ENCODE measurements around the gene C9.

Gene C9

DNA sequence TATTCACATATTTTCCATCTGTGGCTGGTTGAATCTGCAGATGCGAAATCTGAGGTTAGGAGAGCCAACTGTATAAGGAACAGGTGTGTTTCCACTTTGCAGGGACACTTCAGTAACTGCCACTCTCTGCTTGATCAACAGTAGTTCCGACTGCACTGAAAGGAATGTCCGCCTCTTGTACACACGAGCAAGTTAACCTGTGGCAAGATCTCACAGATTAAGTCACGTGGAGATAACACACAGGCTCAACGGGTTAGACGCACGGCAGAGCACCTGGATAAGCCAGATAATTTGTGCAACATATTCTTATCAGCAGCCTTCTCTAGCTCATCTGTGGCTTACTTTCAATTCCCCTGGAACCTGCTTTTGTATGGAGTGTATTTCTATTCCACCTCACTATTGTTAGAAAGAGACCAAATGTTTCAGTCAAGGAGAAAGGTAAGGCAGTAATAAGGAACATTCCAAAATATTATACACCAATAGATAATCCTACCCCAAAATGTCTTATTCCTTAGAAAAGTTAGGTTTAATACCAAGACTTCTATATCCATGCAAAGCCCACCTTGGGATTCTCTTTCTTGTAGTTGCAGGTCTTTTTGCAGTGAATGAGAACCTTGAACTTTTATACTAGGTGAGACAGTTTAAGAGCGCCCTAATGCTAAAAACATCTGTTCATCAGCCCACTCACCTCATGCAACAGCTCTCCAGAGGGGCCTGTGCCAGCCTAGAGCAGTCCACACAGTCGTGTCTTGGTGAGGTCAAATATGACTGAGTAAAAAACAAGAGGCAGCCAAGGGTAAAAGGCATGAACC, 6.5 kb upstream of the C9 start:
- no peak overlapping the region for H3K4me3 ChIP-seq (ENCODE audit: insufficient read length, low read depth)
- no peaks in the 10 kb centered on the region for H3K4me1 ChIP-seq (ENCODE audit: insufficient read depth, insufficient read length)
- DNase-seq (ENCODE audit: low read depth, low spot score), result no peak
- no peaks in the 10 kb centered on the region for H3K9me3 ChIP-seq (ENCODE audit: insufficient read depth, low read length)
- H3K27me3 ChIP-seq (ENCODE audit: insufficient read depth, insufficient read length), result no peaks in the 10 kb centered on the region
- H3K36me3 ChIP-seq (ENCODE audit: insufficient read depth, insufficient read length, low read length), result peaks cover 11% of the 10 kb centered on the region
- H3K9ac ChIP-seq (ENCODE audit: insufficient read length, low read depth), result no peak overlapping the region
- TF ChIP-seq ZNF274 (IDR thresholded peaks at IDR 0.05; ENCODE audit: low read depth, low read length) (no peak), SUZ12 (IDR thresholded peaks at IDR 0.05; ENCODE audit: extremely low read depth, insufficient read depth, insufficient read length) (no peak), YY1 (IDR thresholded peaks at IDR 0.05; ENCODE audit: insufficient read depth, insufficient read length) (no peak)

DNA sequence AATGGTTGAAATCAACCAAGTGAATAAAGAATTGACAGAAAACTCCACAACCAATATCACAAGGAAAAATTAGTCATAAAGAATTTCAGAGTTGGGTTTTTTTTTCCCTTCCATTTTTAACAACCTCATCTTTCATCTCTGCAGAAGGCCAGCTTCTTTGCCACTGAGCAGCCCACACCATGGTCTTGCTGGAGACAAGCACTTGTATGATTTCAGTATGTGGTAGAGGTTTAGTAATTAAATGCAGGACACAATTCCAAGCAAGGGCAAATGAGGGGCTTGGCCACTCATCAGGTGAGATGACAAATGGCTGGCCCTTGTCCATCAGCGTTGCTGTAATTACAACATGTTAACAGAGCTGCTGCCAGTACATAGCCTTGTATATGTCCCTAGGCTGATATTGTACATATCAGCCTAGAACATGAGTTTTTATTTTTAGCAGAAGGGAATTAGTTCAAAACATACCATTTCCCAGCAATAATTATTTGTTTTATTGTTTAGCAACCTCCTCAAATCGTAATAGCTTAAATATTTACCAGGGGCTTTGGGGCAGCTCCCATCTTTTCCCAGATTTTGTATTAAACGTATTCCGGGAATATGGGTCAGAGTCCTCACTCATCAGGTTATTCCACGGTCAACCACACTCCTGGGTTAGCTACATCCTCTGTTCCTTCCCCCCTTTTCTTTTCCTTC, 5.0 kb upstream of the C9 start:
- no peaks in the 10 kb centered on the region for H3K4me1 ChIP-seq (ENCODE audit: insufficient read depth, insufficient read length)
- no peaks in the 10 kb centered on the region for H3K9me3 ChIP-seq (ENCODE audit: insufficient read depth, low read length)
- no peak overlapping the region for H3K4me3 ChIP-seq (ENCODE audit: insufficient read length, low read depth)
- no peak for DNase-seq (ENCODE audit: low read depth, low spot score)
- H3K9ac ChIP-seq (ENCODE audit: insufficient read length, low read depth), result no peak overlapping the region
- no peaks in the 10 kb centered on the region for H3K27me3 ChIP-seq (ENCODE audit: insufficient read depth, insufficient read length)
- TF ChIP-seq ZNF274 (IDR thresholded peaks at IDR 0.05; ENCODE audit: low read depth, low read length) (no peak), YY1 (IDR thresholded peaks at IDR 0.05; ENCODE audit: insufficient read depth, insufficient read length) (no peak), SUZ12 (IDR thresholded peaks at IDR 0.05; ENCODE audit: extremely low read depth, insufficient read depth, insufficient read length) (no peak)
- peaks cover 11% of the 10 kb centered on the region for H3K36me3 ChIP-seq (ENCODE audit: insufficient read depth, insufficient read length, low read length)

DNA sequence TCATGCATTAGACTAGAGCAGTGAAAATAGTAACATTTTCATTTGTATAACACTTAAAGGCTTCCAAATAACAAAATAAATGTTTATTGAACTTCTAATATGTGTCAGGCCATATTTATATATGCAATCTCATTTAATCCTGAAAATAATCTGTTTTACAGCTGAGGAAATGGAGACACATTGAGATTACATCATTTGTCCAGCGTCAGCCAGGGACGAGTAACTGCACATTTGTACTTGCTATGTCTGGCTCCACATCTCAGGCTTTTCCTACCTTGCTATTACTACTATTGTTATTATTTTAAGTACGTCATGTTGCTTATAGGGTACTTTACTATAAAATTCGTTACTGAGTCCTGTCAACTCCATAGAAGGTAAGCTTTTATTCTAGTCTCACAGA, 3.8 kb upstream of the C9 start:
- Histone ChIP-seq H3K9ac (ENCODE audit: insufficient read length, low read depth) (no peak overlapping the region), H3K36me3 (ENCODE audit: insufficient read depth, insufficient read length, low read length) (peaks cover 11% of the 10 kb centered on the region), H3K27me3 (ENCODE audit: insufficient read depth, insufficient read length) (no peaks in the 10 kb centered on the region), H3K4me3 (ENCODE audit: insufficient read length, low read depth) (no peak overlapping the region), H3K4me1 (ENCODE audit: insufficient read depth, insufficient read length) (no peaks in the 10 kb centered on the region), H3K9me3 (ENCODE audit: insufficient read depth, low read length) (no peaks in the 10 kb centered on the region)
- DNase-seq (ENCODE audit: low read depth, low spot score), result no peak
- TF ChIP-seq SUZ12 (IDR thresholded peaks at IDR 0.05; ENCODE audit: extremely low read depth, insufficient read depth, insufficient read length) (no peak), ZNF274 (IDR thresholded peaks at IDR 0.05; ENCODE audit: low read depth, low read length) (no peak), YY1 (IDR thresholded peaks at IDR 0.05; ENCODE audit: insufficient read depth, insufficient read length) (no peak)

GRCh38 chr5:39367711-39368110, 3.4 kb upstream of the C9 start:
- no peaks in the 10 kb centered on the region for H3K9me3 ChIP-seq (ENCODE audit: insufficient read depth, low read length)
- no peak for DNase-seq (ENCODE audit: low read depth, low spot score)
- no peak overlapping the region for H3K4me3 ChIP-seq (ENCODE audit: insufficient read length, low read depth)
- no peaks in the 10 kb centered on the region for H3K4me1 ChIP-seq (ENCODE audit: insufficient read depth, insufficient read length)
- H3K27me3 ChIP-seq (ENCODE audit: insufficient read depth, insufficient read length), result no peaks in the 10 kb centered on the region
- TF ChIP-seq ZNF274 (IDR thresholded peaks at IDR 0.05; ENCODE audit: low read depth, low read length), result no peak
- H3K36me3 ChIP-seq (ENCODE audit: insufficient read depth, insufficient read length, low read length), result peaks cover 9% of the 10 kb centered on the region
- no peak overlapping the region for H3K9ac ChIP-seq (ENCODE audit: insufficient read length, low read depth)

DNA sequence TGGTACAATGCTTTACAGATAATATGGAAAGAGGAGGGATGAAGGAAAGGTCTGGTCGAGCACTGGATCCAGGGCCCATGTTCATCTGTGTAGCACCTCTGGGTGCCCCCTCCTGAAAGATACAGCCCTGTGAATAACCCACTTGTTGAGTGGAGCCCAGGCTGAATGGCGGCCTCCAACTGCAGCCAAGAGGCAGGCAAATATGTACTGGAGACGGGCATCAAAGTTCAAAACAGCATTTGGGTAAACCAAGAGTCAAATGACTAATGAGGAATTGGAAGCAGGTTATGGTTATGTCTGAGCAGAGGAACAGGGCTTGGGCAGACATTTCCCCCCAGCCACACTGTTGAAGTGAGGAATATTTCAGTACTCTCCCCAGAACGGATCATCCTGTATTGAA, 1.1 kb downstream of the C9 start:
- H3K9me3 ChIP-seq (ENCODE audit: insufficient read depth, low read length), result no peaks in the 10 kb centered on the region
- DNase-seq (ENCODE audit: low read depth, low spot score), result no peak

GRCh38 chr5:39362646-39363045, 1.6 kb downstream of the C9 start:
- no peaks in the 10 kb centered on the region for H3K9me3 ChIP-seq (ENCODE audit: insufficient read depth, low read length)
- H3K4me3 ChIP-seq (ENCODE audit: insufficient read length, low read depth), result no peak overlapping the region
- DNase-seq (ENCODE audit: low read depth, low spot score), result no peak
- no peaks in the 10 kb centered on the region for H3K4me1 ChIP-seq (ENCODE audit: insufficient read depth, insufficient read length)
- H3K36me3 ChIP-seq (ENCODE audit: insufficient read depth, insufficient read length, low read length), result no peaks in the 10 kb centered on the region
- no peak overlapping the region for H3K9ac ChIP-seq (ENCODE audit: insufficient read length, low read depth)
- H3K27me3 ChIP-seq (ENCODE audit: insufficient read depth, insufficient read length), result no peaks in the 10 kb centered on the region
- TF ChIP-seq SUZ12 (IDR thresholded peaks at IDR 0.05; ENCODE audit: extremely low read depth, insufficient read depth, insufficient read length) (no peak), ZNF274 (IDR thresholded peaks at IDR 0.05; ENCODE audit: low read depth, low read length) (no peak), YY1 (IDR thresholded peaks at IDR 0.05; ENCODE audit: insufficient read depth, insufficient read length) (no peak)

More for the DNA sequence above, 1.1 kb downstream of the C9 start:
- Histone ChIP-seq H3K4me1 (ENCODE audit: insufficient read depth, insufficient read length) (no peaks in the 10 kb centered on the region), H3K27me3 (ENCODE audit: insufficient read depth, insufficient read length) (no peaks in the 10 kb centered on the region), H3K4me3 (ENCODE audit: insufficient read length, low read depth) (no peak overlapping the region), H3K36me3 (ENCODE audit: insufficient read depth, insufficient read length, low read length) (no peaks in the 10 kb centered on the region), H3K9ac (ENCODE audit: insufficient read length, low read depth) (no peak overlapping the region)
- TF ChIP-seq ZNF274 (IDR thresholded peaks at IDR 0.05; ENCODE audit: low read depth, low read length) (no peak), SUZ12 (IDR thresholded peaks at IDR 0.05; ENCODE audit: extremely low read depth, insufficient read depth, insufficient read length) (no peak), YY1 (IDR thresholded peaks at IDR 0.05; ENCODE audit: insufficient read depth, insufficient read length) (no peak)

DNA sequence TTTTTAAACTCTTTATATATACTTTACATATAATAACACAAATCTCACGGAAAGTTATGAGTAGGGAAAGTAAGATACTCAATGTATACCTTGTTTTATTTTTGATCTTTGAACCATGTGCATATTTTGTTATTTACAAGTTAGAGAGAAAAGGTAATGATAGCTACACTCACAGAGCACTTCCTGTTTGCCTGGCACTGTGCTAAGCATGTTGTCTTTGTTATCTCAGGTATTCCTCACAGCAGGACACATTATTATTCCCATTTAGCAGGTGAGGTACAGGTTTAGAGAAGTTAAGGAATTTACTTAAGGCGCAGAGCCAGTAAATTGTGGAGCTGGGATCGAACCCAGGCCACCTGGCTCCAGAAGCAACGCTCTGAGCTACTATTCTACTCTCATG, 3.0 kb downstream of the C9 start:
- Histone ChIP-seq H3K4me3 (ENCODE audit: insufficient read length, low read depth) (no peak overlapping the region), H3K27me3 (ENCODE audit: insufficient read depth, insufficient read length) (no peaks in the 10 kb centered on the region), H3K9me3 (ENCODE audit: insufficient read depth, low read length) (no peaks in the 10 kb centered on the region), H3K9ac (ENCODE audit: insufficient read length, low read depth) (no peak overlapping the region), H3K4me1 (ENCODE audit: insufficient read depth, insufficient read length) (no peaks in the 10 kb centered on the region), H3K36me3 (ENCODE audit: insufficient read depth, insufficient read length, low read length) (no peaks in the 10 kb centered on the region)
- TF ChIP-seq ZNF274 (IDR thresholded peaks at IDR 0.05; ENCODE audit: low read depth, low read length), result no peak
- TF ChIP-seq YY1 (IDR thresholded peaks at IDR 0.05; ENCODE audit: insufficient read depth, insufficient read length), result no peak
- TF ChIP-seq SUZ12 (IDR thresholded peaks at IDR 0.05; ENCODE audit: extremely low read depth, insufficient read depth, insufficient read length), result no peak
- DNase-seq (ENCODE audit: low read depth, low spot score), result no peak
